Measurements from ENCODE around the gene GATA3. TPM values are rescaled to one million over a fixed set of nuclear protein-coding genes. Genes with fewer than 3 reads are reported as not detected.

GATA3 gene
- total and polyA plus RNA-seq, 8 donors = 1.7 to 4.7 (median 2.7) TPM

DNA sequence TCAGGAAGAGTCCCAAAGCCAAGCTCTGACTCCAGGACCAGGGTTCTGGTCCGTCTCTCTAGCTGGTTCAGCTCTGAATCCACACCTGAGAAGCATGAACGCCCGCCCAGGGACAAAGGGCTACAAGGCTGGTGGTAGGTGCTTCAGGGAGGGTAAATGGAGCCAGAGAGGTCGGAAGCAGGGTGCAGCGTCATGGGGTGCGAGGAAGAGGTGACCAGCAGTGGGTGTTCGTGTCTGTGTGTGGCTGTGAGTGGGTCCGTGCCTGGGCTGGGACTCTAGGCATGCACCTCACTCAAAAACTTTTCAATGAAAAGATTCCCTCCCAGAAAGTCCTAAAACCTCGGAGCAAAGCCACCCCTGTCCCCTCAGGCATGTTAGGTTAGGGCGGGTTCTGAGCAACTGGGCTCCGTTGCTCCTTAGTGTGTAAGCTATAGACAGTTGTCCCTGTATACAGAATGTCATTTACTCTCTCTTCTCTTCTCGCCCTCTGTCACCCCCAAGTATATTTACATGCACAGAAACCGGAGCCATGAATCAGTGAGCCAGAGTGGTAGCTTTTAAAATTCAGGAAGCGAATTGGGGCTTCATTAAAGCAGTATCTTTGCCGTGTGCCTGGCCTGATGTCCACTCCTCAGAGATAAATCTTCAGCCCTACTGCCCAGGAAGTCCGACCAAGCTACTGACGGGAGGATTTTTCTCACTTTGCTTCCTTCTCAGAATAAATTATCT is 12.3 kb upstream of the GATA3 start:
- TF ChIP-seq CTCF (IDR thresholded peaks at IDR 0.05) = no peak
- DNase-seq (no peak), ATAC-seq (no peak)
- peaks cover 3 to 25% of the 10 kb centered on the region in 2 donors for H3K4me1 ChIP-seq
- no peaks in the 10 kb centered on the region for H3K36me3 ChIP-seq
- H3K27me3 ChIP-seq = peaks cover 96 to 100% of the 10 kb centered on the region in 2 donors
- no peak overlapping the region for H3K27ac ChIP-seq
- H3K4me3 ChIP-seq = no peak overlapping the region
- H3K9me3 ChIP-seq = no peaks in the 10 kb centered on the region
- intact Hi-C loops (cut with DNase I) = no loop called here

GRCh38 chr10:8042721-8043568 is 11.5 kb upstream of the GATA3 start:
- no peaks in the 10 kb centered on the region for H3K36me3 ChIP-seq
- no peak for TF ChIP-seq CTCF (IDR thresholded peaks at IDR 0.05)
- peaks cover 3 to 25% of the 10 kb centered on the region in 2 donors for H3K4me1 ChIP-seq
- intact Hi-C loops (cut with DNase I) = no loop called here
- H3K27ac ChIP-seq = no peak overlapping the region
- H3K9me3 ChIP-seq = no peaks in the 10 kb centered on the region
- DNase-seq (no peak), ATAC-seq (no peak)
- H3K4me3 ChIP-seq = no peak overlapping the region
- peaks cover 96 to 100% of the 10 kb centered on the region in 2 donors for H3K27me3 ChIP-seq

DNA sequence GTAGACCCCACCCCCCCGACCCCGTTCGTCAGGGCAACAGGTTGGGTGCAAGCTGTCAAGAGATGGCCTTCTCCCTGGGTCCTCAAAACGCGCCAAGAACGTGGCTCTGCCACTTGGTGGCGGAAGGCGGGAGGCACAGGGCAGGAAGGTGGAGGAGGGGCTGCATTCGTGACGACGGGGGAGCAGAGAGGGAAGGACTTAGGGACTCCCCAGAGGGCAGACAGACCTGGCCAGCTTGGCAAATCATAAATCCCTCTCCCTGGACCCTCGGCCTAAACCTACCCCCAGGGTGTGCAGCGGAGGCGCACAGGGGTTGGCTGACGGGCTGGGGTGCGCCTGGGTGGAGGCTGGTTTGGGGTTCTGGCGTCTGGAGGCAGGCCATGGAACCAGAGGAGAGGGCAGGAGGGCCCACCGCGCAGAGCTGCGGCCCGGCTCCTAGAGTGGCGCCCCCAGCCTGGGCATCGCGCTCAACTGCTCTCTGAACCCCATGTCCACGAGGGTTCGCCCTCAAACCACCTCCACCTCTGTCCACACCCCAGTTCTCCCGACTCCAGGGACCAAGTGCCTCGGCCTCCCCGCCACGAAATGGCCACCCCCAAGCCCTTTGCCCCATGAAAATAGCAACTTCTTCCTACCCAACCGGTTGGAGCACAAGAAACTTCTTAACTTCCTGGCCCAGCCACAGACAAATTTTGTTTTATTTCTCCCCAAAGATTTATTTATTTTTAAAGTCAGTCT is 10.8 kb upstream of the GATA3 start:
- TF ChIP-seq CTCF (IDR thresholded peaks at IDR 0.05) = no peak
- peaks cover 96 to 100% of the 10 kb centered on the region in 2 donors for H3K27me3 ChIP-seq
- H3K27ac ChIP-seq = no peak overlapping the region
- no peak for ATAC-seq
- no peak overlapping the region for H3K4me3 ChIP-seq
- intact Hi-C loops (cut with DNase I) = no loop called here
- no peaks in the 10 kb centered on the region for H3K9me3 ChIP-seq
- H3K4me1 ChIP-seq = peaks cover 3 to 29% of the 10 kb centered on the region in 2 donors
- no peak for DNase-seq
- no peaks in the 10 kb centered on the region for H3K36me3 ChIP-seq

DNA sequence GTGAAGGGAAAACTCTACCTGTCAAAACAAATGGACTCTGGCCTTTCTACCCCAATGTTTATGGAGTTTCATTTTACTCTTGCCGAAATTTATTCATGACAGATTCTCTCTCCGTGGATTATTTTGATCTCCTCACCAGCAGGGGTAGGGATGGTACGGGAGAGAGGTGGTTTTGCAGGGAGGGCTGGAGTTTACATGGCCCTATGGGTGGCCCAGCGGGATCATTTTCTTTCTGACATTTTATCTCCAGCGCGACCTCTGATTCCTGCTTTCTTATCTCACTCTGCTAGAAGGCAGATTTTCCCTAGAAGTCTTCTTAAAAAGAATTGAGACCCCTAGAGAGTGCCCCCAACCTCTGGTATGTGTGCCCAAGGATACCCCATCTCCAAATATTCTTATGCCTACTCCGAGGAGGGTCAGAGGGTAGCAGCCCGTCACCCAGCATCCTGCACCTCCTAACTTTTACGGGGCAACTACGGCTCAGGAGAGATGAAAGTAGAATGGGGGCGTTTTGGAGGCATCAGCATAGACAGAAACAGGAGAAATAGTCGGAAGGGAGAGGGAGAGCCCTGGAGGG is 10.1 kb upstream of the GATA3 start:
- peaks cover 3 to 36% of the 10 kb centered on the region in 2 donors for H3K4me1 ChIP-seq
- intact Hi-C loops (cut with DNase I) = no loop called here
- no peak for TF ChIP-seq CTCF (IDR thresholded peaks at IDR 0.05)
- no peak overlapping the region for H3K4me3 ChIP-seq
- H3K27ac ChIP-seq = no peak overlapping the region
- H3K27me3 ChIP-seq = peaks cover 96 to 100% of the 10 kb centered on the region in 2 donors
- no peaks in the 10 kb centered on the region for H3K36me3 ChIP-seq
- no peaks in the 10 kb centered on the region for H3K9me3 ChIP-seq
- no peak for DNase-seq
- ATAC-seq = no peak

All from left lung (tissue), 10 donors.